WTC11 (cell line): Measurements from ENCODE around the gene ARHGAP4. TPM values are rescaled to one million over a fixed set of nuclear protein-coding genes. Genes with fewer than 3 reads are reported as not detected.

ENCODE experiments used
- ATAC-seq: fragments of 200-7000 bp; cut with Tn5 transposase; 2 replicates; pipeline ENCODE4 v1.10.0; 2021; ENCODE audit warnings: mild to moderate bottlenecking, moderate library complexity
- CTCF ChIA-PET: fragments of 300-600 bp; sonication (Branson Sonifier 250); formaldehyde crosslinking; loops from one replicate; lab custom pipeline; 2021; ENCODE audit warnings: antibody characterized with exemption; lab: Charles Lee
- POLR2A ChIA-PET: fragments of 350-600 bp; sonication (Branson Sonifier 250); formaldehyde crosslinking; loops from one replicate; lab custom pipeline; 2021; ENCODE audit warnings: antibody characterized with exemption; lab: Charles Lee
- DNase-seq: peaks from one replicate; pipeline ENCODE4 v3.0.0; 2021; ENCODE audit warnings: low spot score
- H3K27ac Mint-ChIP-seq: 2 replicates; pipeline ENCODE4 v1.8.0; 2021; ENCODE audit warnings: mixed read lengths
- H3K27me3 Mint-ChIP-seq: 2 replicates; pipeline ENCODE4 v1.8.0; 2021; ENCODE audit warnings: low read depth, mild to moderate bottlenecking, moderate library complexity, mixed read lengths
- H3K36me3 Mint-ChIP-seq: 2 replicates; pipeline ENCODE4 v1.8.0; 2021; ENCODE audit warnings: mixed read lengths
- H3K4me1 Mint-ChIP-seq: 2 replicates; pipeline ENCODE4 v1.8.0; 2022; ENCODE audit warnings: mixed read lengths
- H3K4me3 Mint-ChIP-seq: 2 replicates; pipeline ENCODE4 v1.8.0; 2021; ENCODE audit warnings: mild to moderate bottlenecking, moderate library complexity, mixed read lengths
- H3K9me3 Mint-ChIP-seq: 2 replicates; pipeline ENCODE4 v1.8.0; 2021; ENCODE audit warnings: mixed read lengths
- EMX1 ChIP-seq: fragments of 250-450 bp; sonication (Bioruptor Pico); IDR thresholded peaks from 2 replicates; pipeline ENCODE4 v1.8.0; 2021; ENCODE audit warnings: mild to moderate bottlenecking
- GRHL2 ChIP-seq: fragments of 250-450 bp; sonication (Bioruptor Pico); IDR thresholded peaks from 2 replicates; pipeline ENCODE4 v1.8.0; 2022; ENCODE audit warnings: mild to moderate bottlenecking, moderate library complexity; ENCODE audit not compliant: insufficient replicate concordance, severe bottlenecking
- JAZF1 ChIP-seq: fragments of 250-450 bp; sonication (Bioruptor Pico); IDR thresholded peaks from 2 replicates; pipeline ENCODE4 v1.9.0; 2021; ENCODE audit warnings: moderate library complexity, mild to moderate bottlenecking, inconsistent platforms
- MLX ChIP-seq: sonication (generic); formaldehyde crosslinking; IDR thresholded peaks from 2 replicates; pipeline ENCODE4 v1.8.1; 2023; ENCODE audit warnings: mild to moderate bottlenecking, missing genetic modification reagents, moderate library complexity
- MXD4 ChIP-seq: fragments of 250-450 bp; sonication (Bioruptor Pico); IDR thresholded peaks from 2 replicates; pipeline ENCODE4 v1.8.0; 2021; ENCODE audit warnings: mild to moderate bottlenecking, moderate library complexity, borderline replicate concordance
- MYBL2 ChIP-seq: sonication (generic); formaldehyde crosslinking; IDR thresholded peaks from 2 replicates; pipeline ENCODE4 v1.8.1; 2023; ENCODE audit warnings: mild to moderate bottlenecking, moderate library complexity, missing genetic modification reagents
- NR3C1 ChIP-seq: sonication (generic); formaldehyde crosslinking; conservative IDR thresholded peaks from 2 replicates; pipeline ENCODE4 v1.8.1; 2023; ENCODE audit warnings: low read depth, mild to moderate bottlenecking, missing genetic modification reagents
- OVOL2 ChIP-seq: fragments of 250-450 bp; sonication (Bioruptor Pico); IDR thresholded peaks from 2 replicates; pipeline ENCODE4 v1.9.0; 2021; ENCODE audit warnings: mild to moderate bottlenecking, borderline replicate concordance
- ZNF138 ChIP-seq: sonication (generic); formaldehyde crosslinking; conservative IDR thresholded peaks from 2 replicates; pipeline ENCODE4 v1.8.1; 2022; ENCODE audit warnings: mild to moderate bottlenecking, moderate library complexity, missing genetic modification reagents
- ZNF281 ChIP-seq: sonication (generic); formaldehyde crosslinking; IDR thresholded peaks from 2 replicates; pipeline ENCODE4 v1.8.0; 2023; ENCODE audit warnings: mild to moderate bottlenecking, missing genetic modification reagents
- ZNF396 ChIP-seq: fragments of 250-450 bp; sonication (Bioruptor Pico); IDR thresholded peaks from 2 replicates; pipeline ENCODE4 v1.8.0; 2021; ENCODE audit warnings: mild to moderate bottlenecking, moderate library complexity, borderline replicate concordance
- ZNF425 ChIP-seq: fragments of 250-450 bp; sonication (Bioruptor Pico); conservative IDR thresholded peaks from 2 replicates; pipeline ENCODE4 v1.9.0; 2021; ENCODE audit warnings: mild to moderate bottlenecking
- total RNA-seq: library from RNA; stranded (reverse); gene quantifications from 3 replicates; pipeline ENCODE4 v1.2.3, GENCODE V29; 2021
- TF ChIP-seq, protein P1 (sequence below): sonication (generic); formaldehyde crosslinking; conservative IDR thresholded peaks from 2 replicates; pipeline ENCODE4 v1.8.1; 2022; ENCODE audit warnings: mild to moderate bottlenecking, missing genetic modification reagents
- TF ChIP-seq, protein P2 (sequence below): sonication (generic); formaldehyde crosslinking; IDR thresholded peaks from 2 replicates; pipeline ENCODE4 v1.8.1; 2023; ENCODE audit warnings: mild to moderate bottlenecking, missing genetic modification reagents
- TF ChIP-seq, protein P3 (sequence below): fragments of 250-450 bp; sonication (Bioruptor Pico); IDR thresholded peaks from 2 replicates; pipeline ENCODE4 v1.9.0; 2021; ENCODE audit warnings: mild to moderate bottlenecking, borderline replicate concordance
- TF ChIP-seq, protein P4 (sequence below): fragments of 250-450 bp; sonication (Bioruptor Pico); IDR thresholded peaks from 2 replicates; pipeline ENCODE4 v1.9.0; 2021; ENCODE audit warnings: moderate library complexity, mild to moderate bottlenecking, inconsistent platforms, borderline replicate concordance
- TF ChIP-seq, protein P5 (sequence below): sonication (generic); formaldehyde crosslinking; IDR thresholded peaks from 2 replicates; pipeline ENCODE4 v1.8.1; 2023; ENCODE audit warnings: mild to moderate bottlenecking, missing genetic modification reagents, borderline replicate concordance

Gene ARHGAP4
- total RNA-seq, 1 experiment from 2014 or later: 52.1 TPM

DNA sequence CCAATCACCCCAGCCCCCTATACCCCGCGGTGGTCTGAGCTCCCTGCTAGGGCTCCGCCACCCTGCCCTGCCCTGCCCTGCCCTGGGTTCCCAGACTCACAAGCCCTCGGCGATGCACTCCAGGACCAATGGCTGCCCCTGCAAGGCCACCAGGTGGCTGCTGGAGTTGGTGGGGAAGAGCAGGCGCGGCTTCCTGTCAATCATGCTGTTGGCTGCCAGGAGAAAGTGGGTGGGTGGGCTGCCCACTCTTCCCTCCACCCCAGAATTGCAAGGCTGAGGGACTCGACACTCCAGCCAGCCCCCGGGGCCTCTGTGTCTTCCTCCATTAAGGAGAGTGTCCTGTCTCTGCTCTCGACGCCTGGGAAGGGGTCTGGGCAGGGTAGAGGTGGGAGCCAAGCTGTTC is 55.8 kb downstream of the ARHGAP4 start:
- Mint-ChIP-seq H3K27ac (no peak overlapping the region), H3K36me3 (peaks cover 7% of the 10 kb centered on the region), H3K9me3 (no peaks in the 10 kb centered on the region), H3K27me3 (no peaks in the 10 kb centered on the region; the same call in 1 of the 2 replicates), H3K4me3 (no peak overlapping the region), H3K4me1 (peaks cover 6% of the 10 kb centered on the region)
- DNase-seq (no peak), ATAC-seq (no peak)
- ChIA-PET CTCF (no interaction called here), POLR2A (no interaction called here)
- TF ChIP-seq JAZF1 (CRISPR knock-in tag) (no peak), ZNF396 (CRISPR knock-in tag) (no peak), ZNF281 (no peak), NR3C1 (no peak), MYBL2 (CRISPR knock-in tag) (no peak), ZNF138 (CRISPR knock-in tag) (no peak), OVOL2 (no peak), GRHL2 (no peak), EMX1 (CRISPR knock-in tag) (no peak), MLX (CRISPR knock-in tag) (no peak), ZNF425 (no peak), MXD4 (CRISPR knock-in tag) (no peak)
- TF ChIP-seq, protein P1, sequence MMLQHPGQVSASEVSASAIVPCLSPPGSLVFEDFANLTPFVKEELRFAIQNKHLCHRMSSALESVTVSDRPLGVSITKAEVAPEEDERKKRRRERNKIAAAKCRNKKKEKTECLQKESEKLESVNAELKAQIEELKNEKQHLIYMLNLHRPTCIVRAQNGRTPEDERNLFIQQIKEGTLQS (CRISPR knock-in tag): no peak
- TF ChIP-seq, protein P2, sequence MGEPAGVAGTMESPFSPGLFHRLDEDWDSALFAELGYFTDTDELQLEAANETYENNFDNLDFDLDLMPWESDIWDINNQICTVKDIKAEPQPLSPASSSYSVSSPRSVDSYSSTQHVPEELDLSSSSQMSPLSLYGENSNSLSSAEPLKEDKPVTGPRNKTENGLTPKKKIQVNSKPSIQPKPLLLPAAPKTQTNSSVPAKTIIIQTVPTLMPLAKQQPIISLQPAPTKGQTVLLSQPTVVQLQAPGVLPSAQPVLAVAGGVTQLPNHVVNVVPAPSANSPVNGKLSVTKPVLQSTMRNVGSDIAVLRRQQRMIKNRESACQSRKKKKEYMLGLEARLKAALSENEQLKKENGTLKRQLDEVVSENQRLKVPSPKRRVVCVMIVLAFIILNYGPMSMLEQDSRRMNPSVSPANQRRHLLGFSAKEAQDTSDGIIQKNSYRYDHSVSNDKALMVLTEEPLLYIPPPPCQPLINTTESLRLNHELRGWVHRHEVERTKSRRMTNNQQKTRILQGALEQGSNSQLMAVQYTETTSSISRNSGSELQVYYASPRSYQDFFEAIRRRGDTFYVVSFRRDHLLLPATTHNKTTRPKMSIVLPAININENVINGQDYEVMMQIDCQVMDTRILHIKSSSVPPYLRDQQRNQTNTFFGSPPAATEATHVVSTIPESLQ: no peak
- TF ChIP-seq, protein P3, sequence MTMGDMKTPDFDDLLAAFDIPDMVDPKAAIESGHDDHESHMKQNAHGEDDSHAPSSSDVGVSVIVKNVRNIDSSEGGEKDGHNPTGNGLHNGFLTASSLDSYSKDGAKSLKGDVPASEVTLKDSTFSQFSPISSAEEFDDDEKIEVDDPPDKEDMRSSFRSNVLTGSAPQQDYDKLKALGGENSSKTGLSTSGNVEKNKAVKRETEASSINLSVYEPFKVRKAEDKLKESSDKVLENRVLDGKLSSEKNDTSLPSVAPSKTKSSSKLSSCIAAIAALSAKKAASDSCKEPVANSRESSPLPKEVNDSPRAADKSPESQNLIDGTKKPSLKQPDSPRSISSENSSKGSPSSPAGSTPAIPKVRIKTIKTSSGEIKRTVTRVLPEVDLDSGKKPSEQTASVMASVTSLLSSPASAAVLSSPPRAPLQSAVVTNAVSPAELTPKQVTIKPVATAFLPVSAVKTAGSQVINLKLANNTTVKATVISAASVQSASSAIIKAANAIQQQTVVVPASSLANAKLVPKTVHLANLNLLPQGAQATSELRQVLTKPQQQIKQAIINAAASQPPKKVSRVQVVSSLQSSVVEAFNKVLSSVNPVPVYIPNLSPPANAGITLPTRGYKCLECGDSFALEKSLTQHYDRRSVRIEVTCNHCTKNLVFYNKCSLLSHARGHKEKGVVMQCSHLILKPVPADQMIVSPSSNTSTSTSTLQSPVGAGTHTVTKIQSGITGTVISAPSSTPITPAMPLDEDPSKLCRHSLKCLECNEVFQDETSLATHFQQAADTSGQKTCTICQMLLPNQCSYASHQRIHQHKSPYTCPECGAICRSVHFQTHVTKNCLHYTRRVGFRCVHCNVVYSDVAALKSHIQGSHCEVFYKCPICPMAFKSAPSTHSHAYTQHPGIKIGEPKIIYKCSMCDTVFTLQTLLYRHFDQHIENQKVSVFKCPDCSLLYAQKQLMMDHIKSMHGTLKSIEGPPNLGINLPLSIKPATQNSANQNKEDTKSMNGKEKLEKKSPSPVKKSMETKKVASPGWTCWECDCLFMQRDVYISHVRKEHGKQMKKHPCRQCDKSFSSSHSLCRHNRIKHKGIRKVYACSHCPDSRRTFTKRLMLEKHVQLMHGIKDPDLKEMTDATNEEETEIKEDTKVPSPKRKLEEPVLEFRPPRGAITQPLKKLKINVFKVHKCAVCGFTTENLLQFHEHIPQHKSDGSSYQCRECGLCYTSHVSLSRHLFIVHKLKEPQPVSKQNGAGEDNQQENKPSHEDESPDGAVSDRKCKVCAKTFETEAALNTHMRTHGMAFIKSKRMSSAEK (CRISPR knock-in tag): no peak
- TF ChIP-seq, protein P4, sequence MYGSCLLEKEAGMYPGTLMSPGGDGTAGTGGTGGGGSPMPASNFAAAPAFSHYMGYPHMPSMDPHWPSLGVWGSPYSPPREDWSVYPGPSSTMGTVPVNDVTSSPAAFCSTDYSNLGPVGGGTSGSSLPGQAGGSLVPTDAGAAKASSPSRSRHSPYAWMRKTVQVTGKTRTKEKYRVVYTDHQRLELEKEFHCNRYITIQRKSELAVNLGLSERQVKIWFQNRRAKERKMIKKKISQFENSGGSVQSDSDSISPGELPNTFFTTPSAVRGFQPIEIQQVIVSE (CRISPR knock-in tag): no peak
- TF ChIP-seq, protein P5, sequence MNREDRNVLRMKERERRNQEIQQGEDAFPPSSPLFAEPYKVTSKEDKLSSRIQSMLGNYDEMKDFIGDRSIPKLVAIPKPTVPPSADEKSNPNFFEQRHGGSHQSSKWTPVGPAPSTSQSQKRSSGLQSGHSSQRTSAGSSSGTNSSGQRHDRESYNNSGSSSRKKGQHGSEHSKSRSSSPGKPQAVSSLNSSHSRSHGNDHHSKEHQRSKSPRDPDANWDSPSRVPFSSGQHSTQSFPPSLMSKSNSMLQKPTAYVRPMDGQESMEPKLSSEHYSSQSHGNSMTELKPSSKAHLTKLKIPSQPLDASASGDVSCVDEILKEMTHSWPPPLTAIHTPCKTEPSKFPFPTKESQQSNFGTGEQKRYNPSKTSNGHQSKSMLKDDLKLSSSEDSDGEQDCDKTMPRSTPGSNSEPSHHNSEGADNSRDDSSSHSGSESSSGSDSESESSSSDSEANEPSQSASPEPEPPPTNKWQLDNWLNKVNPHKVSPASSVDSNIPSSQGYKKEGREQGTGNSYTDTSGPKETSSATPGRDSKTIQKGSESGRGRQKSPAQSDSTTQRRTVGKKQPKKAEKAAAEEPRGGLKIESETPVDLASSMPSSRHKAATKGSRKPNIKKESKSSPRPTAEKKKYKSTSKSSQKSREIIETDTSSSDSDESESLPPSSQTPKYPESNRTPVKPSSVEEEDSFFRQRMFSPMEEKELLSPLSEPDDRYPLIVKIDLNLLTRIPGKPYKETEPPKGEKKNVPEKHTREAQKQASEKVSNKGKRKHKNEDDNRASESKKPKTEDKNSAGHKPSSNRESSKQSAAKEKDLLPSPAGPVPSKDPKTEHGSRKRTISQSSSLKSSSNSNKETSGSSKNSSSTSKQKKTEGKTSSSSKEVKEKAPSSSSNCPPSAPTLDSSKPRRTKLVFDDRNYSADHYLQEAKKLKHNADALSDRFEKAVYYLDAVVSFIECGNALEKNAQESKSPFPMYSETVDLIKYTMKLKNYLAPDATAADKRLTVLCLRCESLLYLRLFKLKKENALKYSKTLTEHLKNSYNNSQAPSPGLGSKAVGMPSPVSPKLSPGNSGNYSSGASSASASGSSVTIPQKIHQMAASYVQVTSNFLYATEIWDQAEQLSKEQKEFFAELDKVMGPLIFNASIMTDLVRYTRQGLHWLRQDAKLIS: no peak
